Measurements from ENCODE around the gene COBL. TPM values are rescaled to one million over a fixed set of nuclear protein-coding genes. Genes with fewer than 3 reads are reported as not detected.
"Not testable (repeated sequence)": the region's sequence is repeated elsewhere in the genome, so short reads cannot be mapped to it uniquely, and the experiment has no call there.

COBL gene
- total and polyA plus RNA-seq, 3 experiments from 2014 or later = not detected

DNA sequence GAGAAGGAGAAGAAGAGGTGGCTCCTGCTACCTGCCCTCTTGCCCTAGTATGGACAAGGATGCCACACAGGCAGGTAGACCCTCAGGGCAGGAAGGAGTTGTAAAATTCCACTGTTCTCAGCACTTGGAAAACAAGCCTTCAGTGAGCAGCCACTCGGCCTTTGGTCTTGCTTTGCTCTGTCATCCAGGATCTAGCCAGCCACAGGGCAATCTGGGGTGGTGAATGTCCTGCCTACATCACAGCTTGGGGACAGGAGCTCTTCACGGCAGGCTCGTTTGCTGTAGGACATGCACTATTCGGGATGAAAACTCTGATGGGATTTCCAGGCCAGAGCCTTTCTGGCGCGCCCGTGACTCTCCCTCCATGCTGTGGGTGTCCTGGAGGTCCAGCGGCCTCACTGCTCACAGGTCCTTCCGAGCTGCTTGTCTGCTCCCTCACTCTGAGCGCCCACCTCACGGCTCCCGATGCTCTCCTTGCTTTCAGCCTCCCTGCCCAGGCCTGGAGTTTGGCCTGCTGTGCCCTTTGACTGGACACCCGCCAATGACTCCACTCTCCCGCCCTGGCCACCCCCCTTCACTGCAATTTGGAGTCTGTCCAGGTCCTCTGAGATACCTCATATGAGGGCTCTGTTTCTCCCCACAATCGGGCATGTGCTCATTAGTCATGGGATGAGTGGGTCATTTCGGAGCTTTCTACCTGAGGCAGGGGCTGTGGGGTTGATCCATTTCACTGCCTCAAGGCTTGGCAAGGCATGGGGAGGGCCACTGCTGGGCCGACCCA lies 306.7 kb downstream of the COBL start:
- H3K4me1 ChIP-seq (ENCODE audit: insufficient read depth, low read length) = no peaks in the 10 kb centered on the region
- ChIA-PET CTCF (no interaction called here), POLR2A (no interaction called here)
- no peaks in the 10 kb centered on the region for H3K27me3 ChIP-seq (ENCODE audit: insufficient read depth, low read length, poor library complexity, severe bottlenecking)
- DNase-seq = no peak
- H3K4me3 ChIP-seq (ENCODE audit: low read length) = no peak overlapping the region
- Mint-ChIP-seq H3K4me3 (no peak overlapping the region), H3K9me3 (peaks cover 0 to 2% (median 0%) of the 10 kb centered on the region in 5 donors), H3K36me3 (no peaks in the 10 kb centered on the region), H3K27me3 (peaks cover 0 to 7% of the 10 kb centered on the region in 2 donors), H3K4me1 (no peaks in the 10 kb centered on the region), H3K27ac (no peak overlapping the region)
- H3K27ac ChIP-seq (ENCODE audit: low read depth, low read length) = no peak overlapping the region
- H3K36me3 ChIP-seq (ENCODE audit: insufficient read depth, low read length) = no peaks in the 10 kb centered on the region
- no peaks in the 10 kb centered on the region for H3K9me3 ChIP-seq (ENCODE audit: low read length)

DNA sequence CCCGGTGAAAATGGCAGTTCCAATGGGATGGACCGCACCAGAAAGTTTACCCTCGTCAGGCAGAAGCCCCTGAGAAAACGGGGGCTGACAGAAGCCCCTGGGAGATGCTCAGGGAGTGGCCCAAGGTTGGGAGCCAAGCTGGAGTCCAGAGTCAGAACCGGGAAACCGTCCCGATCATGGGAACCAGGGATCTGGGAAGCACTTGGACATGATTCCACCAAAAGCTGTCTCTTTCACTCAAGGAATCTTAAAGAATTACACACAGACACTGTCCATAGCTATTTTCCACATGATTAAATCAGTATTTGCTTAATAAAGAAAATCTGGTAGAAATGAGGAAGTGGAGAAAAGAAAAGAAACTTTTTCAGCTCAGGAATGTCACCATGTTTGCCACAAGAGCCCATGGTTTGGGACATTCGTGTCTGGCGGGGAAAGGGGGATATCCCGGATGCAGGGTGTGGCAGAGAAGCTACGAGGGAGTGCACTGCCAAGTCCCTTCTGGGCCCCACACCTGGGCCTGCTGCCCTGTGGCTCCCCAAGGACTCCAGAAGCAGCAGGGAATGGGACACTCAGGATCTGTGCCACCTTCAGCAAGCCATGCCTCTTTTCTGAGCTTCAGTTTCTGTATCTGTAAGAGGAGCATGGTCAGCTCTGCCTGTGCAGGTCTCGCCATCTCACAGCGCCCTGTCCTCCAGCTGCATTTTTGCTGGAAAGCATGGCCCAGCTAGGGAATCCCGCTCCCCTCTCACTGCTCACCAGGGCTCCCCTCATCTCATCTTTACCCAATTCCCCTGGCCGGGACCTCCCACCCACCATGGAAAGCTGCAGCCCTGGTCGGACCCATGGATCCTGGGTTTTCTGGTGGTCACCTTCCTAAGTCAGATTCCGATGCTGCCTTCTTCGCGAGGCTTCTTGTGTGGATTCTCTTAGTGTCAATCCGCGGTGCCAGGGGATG lies 308.8 kb downstream of the COBL start:
- Histone ChIP-seq H3K27me3 (ENCODE audit: insufficient read depth, low read length, poor library complexity, severe bottlenecking) (no peaks in the 10 kb centered on the region), H3K4me1 (ENCODE audit: insufficient read depth, low read length) (no peaks in the 10 kb centered on the region), H3K36me3 (ENCODE audit: insufficient read depth, low read length) (no peaks in the 10 kb centered on the region), H3K27ac (ENCODE audit: low read depth, low read length) (no peak overlapping the region), H3K4me3 (ENCODE audit: low read length) (no peak overlapping the region), H3K9me3 (ENCODE audit: low read length) (no peaks in the 10 kb centered on the region)
- ChIA-PET POLR2A (no interaction called here), CTCF (no interaction called here)
- H3K36me3 Mint-ChIP-seq = no peaks in the 10 kb centered on the region
- H3K4me3 Mint-ChIP-seq = no peak overlapping the region
- H3K27me3 Mint-ChIP-seq = peaks cover 0 to 6% of the 10 kb centered on the region in 2 donors
- no peaks in the 10 kb centered on the region for H3K9me3 Mint-ChIP-seq
- H3K27ac Mint-ChIP-seq = no peak overlapping the region
- DNase-seq = no peak
- no peaks in the 10 kb centered on the region for H3K4me1 Mint-ChIP-seq

DNA sequence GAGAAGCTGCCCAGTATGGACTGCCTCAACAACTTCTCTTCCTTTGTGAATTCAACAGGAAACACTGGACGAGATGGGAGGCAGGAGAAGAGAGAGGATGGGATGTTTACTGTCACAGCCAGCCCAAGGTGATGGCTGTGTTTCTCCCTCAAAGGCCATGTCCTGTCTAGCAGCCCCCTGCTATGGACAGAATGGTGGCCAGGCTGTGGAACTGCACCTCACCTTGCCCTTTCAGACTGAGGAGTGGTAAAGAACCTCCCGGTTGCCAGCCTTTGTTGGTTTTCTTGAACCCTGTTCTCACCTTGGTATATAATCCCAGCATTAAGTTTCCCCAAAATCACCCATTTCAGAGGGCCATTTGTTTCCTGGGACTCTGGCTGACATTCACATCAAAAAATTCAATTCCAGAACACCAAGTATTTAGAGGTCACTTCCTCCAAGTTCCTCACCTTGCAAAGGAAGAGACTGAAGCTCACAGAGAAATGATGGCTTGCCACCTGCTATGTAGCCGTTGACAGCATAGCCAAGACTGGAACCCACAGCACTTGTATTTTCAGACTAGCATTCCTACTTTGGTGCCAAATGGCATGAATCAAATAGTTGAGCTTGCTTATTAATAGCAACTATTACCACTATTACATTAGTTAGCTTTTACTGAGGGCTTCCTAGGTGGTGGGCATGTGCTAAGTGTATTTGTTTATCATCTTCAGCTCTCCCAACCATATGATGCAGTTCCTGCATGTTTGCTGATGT lies 309.9 kb downstream of the COBL start:
- CTCF ChIA-PET = no interaction called here
- no peaks in the 10 kb centered on the region for H3K4me1 Mint-ChIP-seq
- peaks cover 0 to 6% of the 10 kb centered on the region in 2 donors for H3K27me3 Mint-ChIP-seq
- no peak overlapping the region for H3K4me3 Mint-ChIP-seq
- H3K4me1 ChIP-seq (ENCODE audit: insufficient read depth, low read length) = no peaks in the 10 kb centered on the region
- DNase-seq = no peak
- no peak overlapping the region for H3K4me3 ChIP-seq (ENCODE audit: low read length)
- H3K36me3 ChIP-seq (ENCODE audit: insufficient read depth, low read length) = no peaks in the 10 kb centered on the region
- H3K9me3 ChIP-seq (ENCODE audit: low read length) = no peaks in the 10 kb centered on the region
- no peak overlapping the region for H3K27ac Mint-ChIP-seq
- POLR2A ChIA-PET = no interaction called here
- H3K36me3 Mint-ChIP-seq = no peaks in the 10 kb centered on the region
- no peaks in the 10 kb centered on the region for H3K27me3 ChIP-seq (ENCODE audit: insufficient read depth, low read length, poor library complexity, severe bottlenecking)
- peaks cover 0 to 1% (median 0%) of the 10 kb centered on the region in 5 donors for H3K9me3 Mint-ChIP-seq
- no peak overlapping the region for H3K27ac ChIP-seq (ENCODE audit: low read depth, low read length)

DNA sequence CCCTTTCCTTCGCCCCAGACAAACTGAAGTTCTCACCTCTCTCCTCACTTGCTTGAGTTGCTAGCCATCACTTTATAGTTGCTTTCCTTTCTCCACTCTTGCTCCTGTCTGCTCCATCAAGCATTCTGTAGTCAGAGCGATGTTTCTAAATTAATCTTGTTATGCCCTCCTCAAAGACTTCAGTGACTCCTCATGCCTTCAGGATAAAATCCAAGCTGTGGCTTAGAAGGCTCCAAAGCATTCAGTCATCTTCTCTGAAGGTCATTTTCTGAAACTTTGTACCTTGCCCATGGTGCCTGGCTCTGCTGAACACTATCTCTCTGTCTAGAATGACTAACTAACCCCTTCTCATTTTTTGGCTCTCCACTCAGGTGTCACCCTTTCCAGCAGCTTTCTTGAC lies 311.5 kb downstream of the COBL start:
- DNase-seq = no peak
- Histone ChIP-seq H3K36me3 (ENCODE audit: insufficient read depth, low read length) (no peaks in the 10 kb centered on the region), H3K4me1 (ENCODE audit: insufficient read depth, low read length) (no peaks in the 10 kb centered on the region), H3K4me3 (ENCODE audit: low read length) (no peak overlapping the region), H3K9me3 (ENCODE audit: low read length) (no peaks in the 10 kb centered on the region), H3K27me3 (ENCODE audit: insufficient read depth, low read length, poor library complexity, severe bottlenecking) (no peaks in the 10 kb centered on the region), H3K27ac (ENCODE audit: low read depth, low read length) (no peak overlapping the region)
- POLR2A ChIA-PET = no interaction called here
- Mint-ChIP-seq H3K27me3 (peaks cover 0 to 5% of the 10 kb centered on the region in 2 donors), H3K27ac (no peak overlapping the region), H3K9me3 (peaks cover 0 to 3% (median 0%) of the 10 kb centered on the region in 5 donors), H3K36me3 (no peaks in the 10 kb centered on the region), H3K4me3 (no peak overlapping the region), H3K4me1 (no peaks in the 10 kb centered on the region)
- CTCF ChIA-PET = no interaction called here

DNA sequence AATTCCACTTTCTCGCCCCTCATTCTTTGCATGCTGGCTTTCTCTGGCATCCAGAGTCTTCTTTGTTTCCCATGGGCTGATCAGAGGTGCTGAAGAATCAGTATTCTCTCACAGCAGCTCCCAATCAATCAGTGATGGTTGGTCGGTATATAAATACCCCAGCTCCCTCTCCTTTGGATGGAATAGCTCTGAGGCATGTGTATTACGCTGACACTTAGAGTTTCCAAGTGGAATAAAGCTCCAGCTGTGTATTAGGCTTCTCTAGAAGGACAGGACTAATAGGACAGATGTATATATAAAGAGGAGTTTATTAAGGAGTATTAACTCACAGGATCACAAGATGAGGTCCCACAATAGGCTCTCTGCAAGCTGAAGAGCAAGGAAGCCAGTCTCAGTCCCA lies 315.7 kb downstream of the COBL start:
- ChIA-PET CTCF (no interaction called here), POLR2A (no interaction called here)
- Histone ChIP-seq H3K9me3 (ENCODE audit: low read length) (no peaks in the 10 kb centered on the region), H3K27ac (ENCODE audit: low read depth, low read length) (no peak overlapping the region), H3K4me1 (ENCODE audit: insufficient read depth, low read length) (no peaks in the 10 kb centered on the region), H3K36me3 (ENCODE audit: insufficient read depth, low read length) (no peaks in the 10 kb centered on the region), H3K27me3 (ENCODE audit: insufficient read depth, low read length, poor library complexity, severe bottlenecking) (no peaks in the 10 kb centered on the region), H3K4me3 (ENCODE audit: low read length) (no peak overlapping the region)
- H3K9me3 Mint-ChIP-seq = peaks cover 0 to 8% (median 0%) of the 10 kb centered on the region in 5 donors
- H3K4me3 Mint-ChIP-seq = no peak overlapping the region
- peaks cover 1 to 8% of the 10 kb centered on the region in 2 donors for H3K27me3 Mint-ChIP-seq
- no peaks in the 10 kb centered on the region for H3K36me3 Mint-ChIP-seq
- H3K27ac Mint-ChIP-seq = no peak overlapping the region
- H3K4me1 Mint-ChIP-seq = no peaks in the 10 kb centered on the region
- no peak for DNase-seq

DNA sequence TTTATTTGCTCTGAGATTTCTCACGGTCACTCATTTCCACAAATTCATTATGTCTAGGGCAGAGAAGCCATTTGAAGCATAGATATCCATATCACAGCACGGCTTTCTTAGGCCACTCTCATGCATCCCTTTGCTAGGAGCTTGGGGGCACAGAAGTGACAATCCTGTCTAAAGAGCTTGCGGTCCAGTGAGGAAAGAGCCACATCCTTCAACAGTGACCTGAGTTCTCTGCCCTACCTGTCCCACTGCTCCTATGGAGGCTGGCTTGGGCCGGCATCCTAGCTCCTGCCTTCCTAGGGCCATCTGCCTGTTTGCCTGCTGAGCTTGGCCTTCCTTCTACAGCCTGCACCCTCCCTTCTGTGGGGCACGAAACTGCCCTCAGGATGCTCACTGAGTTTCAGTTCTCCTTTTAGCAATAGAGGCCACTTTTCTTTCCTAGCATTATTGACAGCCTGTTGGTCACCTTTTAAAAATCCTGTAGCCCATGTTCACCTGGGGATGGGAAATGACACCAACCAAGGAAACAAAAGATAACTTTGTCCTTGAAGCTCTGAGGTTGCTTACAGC lies 321.8 kb downstream of the COBL start:
- peaks cover 3 to 9% (median 7%) of the 10 kb centered on the region in 5 donors for H3K9me3 Mint-ChIP-seq
- H3K27ac Mint-ChIP-seq = peak overlapping the region in 1 of 8 donors; percentile 80
- CTCF ChIA-PET = no interaction called here

DNA sequence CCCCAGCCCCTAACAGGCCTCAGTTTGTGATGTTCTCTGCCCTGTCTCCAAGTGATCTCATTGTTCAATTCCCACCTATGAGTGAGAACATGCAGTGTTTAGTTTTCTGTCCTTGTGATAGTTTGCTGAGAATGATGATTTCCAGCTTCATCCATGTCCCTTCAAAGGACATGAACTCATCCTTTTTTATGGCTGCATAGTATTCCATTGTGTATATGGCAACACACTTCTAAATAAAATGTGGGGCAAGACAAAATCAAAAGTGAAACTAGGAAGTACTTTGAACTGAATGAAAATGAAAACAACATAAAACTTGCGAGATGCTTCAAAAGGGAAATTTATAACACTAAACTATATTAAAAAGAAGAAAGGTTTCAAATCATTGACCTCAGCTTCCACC lies 326.4 kb downstream of the COBL start:
- H3K9me3 ChIP-seq (ENCODE audit: low read length); H3K4me3 ChIP-seq (ENCODE audit: low read length); H3K27me3 ChIP-seq (ENCODE audit: insufficient read depth, low read length, poor library complexity, severe bottlenecking); CTCF ChIA-PET; H3K4me3 Mint-ChIP-seq; H3K4me1 ChIP-seq (ENCODE audit: insufficient read depth, low read length); H3K36me3 ChIP-seq (ENCODE audit: insufficient read depth, low read length); H3K27ac ChIP-seq (ENCODE audit: low read depth, low read length); DNase-seq; H3K9me3 Mint-ChIP-seq; H3K27ac Mint-ChIP-seq; H3K27me3 Mint-ChIP-seq; POLR2A ChIA-PET; H3K36me3 Mint-ChIP-seq; H3K4me1 Mint-ChIP-seq: not testable (repeated sequence)

More for the DNA sequence above, 321.8 kb downstream of the COBL start:
- Histone ChIP-seq H3K27me3 (ENCODE audit: insufficient read depth, low read length, poor library complexity, severe bottlenecking) (no peaks in the 10 kb centered on the region), H3K4me1 (ENCODE audit: insufficient read depth, low read length) (no peaks in the 10 kb centered on the region), H3K27ac (ENCODE audit: low read depth, low read length) (no peak overlapping the region), H3K4me3 (ENCODE audit: low read length) (no peak overlapping the region), H3K36me3 (ENCODE audit: insufficient read depth, low read length) (no peaks in the 10 kb centered on the region), H3K9me3 (ENCODE audit: low read length) (no peaks in the 10 kb centered on the region)
- H3K4me3 Mint-ChIP-seq = no peak overlapping the region
- DNase-seq = no peak
- H3K36me3 Mint-ChIP-seq = no peaks in the 10 kb centered on the region
- no peaks in the 10 kb centered on the region for H3K4me1 Mint-ChIP-seq
- POLR2A ChIA-PET = no interaction called here
- H3K27me3 Mint-ChIP-seq = peaks cover 5 to 8% of the 10 kb centered on the region in 2 donors
